Loucy (cell line): ENCODE results near the gene SPECC1.

Experiments
- H2AFZ ChIP-seq: fragments of 200-600 bp; sonication (generic); 2 replicates; pipeline ENCODE4 v1.6.0; 2016; ENCODE audit warnings: antibody characterized with exemption, mild to moderate bottlenecking, low read length, moderate library complexity
- H3F3A ChIP-seq: fragments of 200-600 bp; 2 replicates; pipeline ENCODE4 v1.6.0; 2016; ENCODE audit warnings: antibody characterized with exemption, low read depth, mild to moderate bottlenecking
- H3K27me3 ChIP-seq: fragments of 200-600 bp; sonication (generic); 2 replicates; pipeline ENCODE4 v1.6.1; 2014; ENCODE audit warnings: low read length, mild to moderate bottlenecking; ENCODE audit not compliant: insufficient read depth, poor library complexity, severe bottlenecking
- H3K36me3 ChIP-seq: fragments of 200-600 bp; sonication (generic); 2 replicates; pipeline ENCODE4 v1.6.1; 2016; ENCODE audit warnings: low read length; ENCODE audit not compliant: insufficient read depth
- H3K4me1 ChIP-seq: fragments of 200-600 bp; sonication (generic); 2 replicates; pipeline ENCODE4 v1.5.1; 2014; ENCODE audit warnings: low read length, mild to moderate bottlenecking; ENCODE audit not compliant: insufficient read depth, poor library complexity, severe bottlenecking
- H3K4me2 ChIP-seq: fragments of 200-600 bp; sonication (generic); 2 replicates; pipeline ENCODE4 v1.6.0; 2014; ENCODE audit warnings: antibody characterized with exemption, low read length, low read depth, mild to moderate bottlenecking; ENCODE audit not compliant: poor library complexity, severe bottlenecking
- H3K4me3 ChIP-seq: fragments of 200-600 bp; sonication (generic); 2 replicates; pipeline ENCODE4 v1.5.1; 2014; ENCODE audit warnings: low read length, mild to moderate bottlenecking, mixed read lengths; ENCODE audit not compliant: poor library complexity, severe bottlenecking
- H3K79me2 ChIP-seq: fragments of 200-600 bp; sonication (generic); 2 replicates; pipeline ENCODE4 v1.6.1; 2014; ENCODE audit warnings: low read length; ENCODE audit not compliant: insufficient read depth
- H3K9ac ChIP-seq: fragments of 200-600 bp; sonication (generic); 2 replicates; pipeline ENCODE4 v1.6.0; 2014; ENCODE audit warnings: mild to moderate bottlenecking, low read depth, low read length, moderate library complexity; ENCODE audit not compliant: poor library complexity, severe bottlenecking
- H3K9me2 ChIP-seq: fragments of 200-600 bp; sonication (generic); replicated peaks from 2 replicates; pipeline ENCODE4 v1.6.1; 2016; ENCODE audit warnings: low read depth, low read length, mixed read lengths
- H3K9me3 ChIP-seq: fragments of 200-600 bp; sonication (generic); 2 replicates; pipeline ENCODE4 v1.6.1; 2014; ENCODE audit warnings: mild to moderate bottlenecking, antibody characterized with exemption, low read length, low read depth; ENCODE audit not compliant: insufficient read depth
- H4K20me1 ChIP-seq: fragments of 200-600 bp; sonication (generic); 2 replicates; pipeline ENCODE4 v1.6.0; 2014; ENCODE audit warnings: antibody characterized with exemption, low read length, mild to moderate bottlenecking; ENCODE audit not compliant: insufficient read depth, poor library complexity, severe bottlenecking
- EZH2phosphoT487 ChIP-seq: fragments of 200-600 bp; IDR thresholded peaks from 2 replicates; pipeline ENCODE4 v1.6.1; 2018; ENCODE audit warnings: antibody characterized with exemption, mild to moderate bottlenecking, moderate library complexity, borderline replicate concordance
- TF ChIP-seq, protein P1 (sequence below): fragments of 200-600 bp; sonication (generic); conservative IDR thresholded peaks from 2 replicates; pipeline ENCODE4 v1.5.1; 2014; ENCODE audit warnings: mild to moderate bottlenecking, antibody characterized with exemption, low read length

SPECC1 gene

DNA sequence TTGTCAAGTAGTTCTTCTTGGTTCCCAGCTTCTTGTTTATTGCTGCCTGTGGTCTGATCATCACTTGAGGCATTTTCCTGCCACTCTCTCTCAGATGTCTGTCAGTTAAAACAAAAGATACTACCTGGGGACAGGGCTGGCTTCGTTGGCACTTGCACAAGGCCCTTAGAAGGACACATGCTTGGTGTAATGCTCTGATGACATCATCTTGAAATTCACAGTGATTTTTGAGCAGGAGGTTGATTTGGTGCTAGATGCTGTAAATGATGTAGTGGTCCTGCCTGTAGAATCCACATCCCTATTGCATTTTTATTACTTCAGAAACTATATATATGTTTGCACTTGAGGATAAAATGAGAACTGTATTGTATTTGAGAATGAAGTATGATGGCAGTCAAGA is 247.8 kb downstream of the SPECC1 start:
- H3K36me3 ChIP-seq: peaks cover 14% of the 10 kb centered on the region; the same call in 1 of the 2 replicates
- TF ChIP-seq EZH2phosphoT487: no peak
- TF ChIP-seq, protein P1, sequence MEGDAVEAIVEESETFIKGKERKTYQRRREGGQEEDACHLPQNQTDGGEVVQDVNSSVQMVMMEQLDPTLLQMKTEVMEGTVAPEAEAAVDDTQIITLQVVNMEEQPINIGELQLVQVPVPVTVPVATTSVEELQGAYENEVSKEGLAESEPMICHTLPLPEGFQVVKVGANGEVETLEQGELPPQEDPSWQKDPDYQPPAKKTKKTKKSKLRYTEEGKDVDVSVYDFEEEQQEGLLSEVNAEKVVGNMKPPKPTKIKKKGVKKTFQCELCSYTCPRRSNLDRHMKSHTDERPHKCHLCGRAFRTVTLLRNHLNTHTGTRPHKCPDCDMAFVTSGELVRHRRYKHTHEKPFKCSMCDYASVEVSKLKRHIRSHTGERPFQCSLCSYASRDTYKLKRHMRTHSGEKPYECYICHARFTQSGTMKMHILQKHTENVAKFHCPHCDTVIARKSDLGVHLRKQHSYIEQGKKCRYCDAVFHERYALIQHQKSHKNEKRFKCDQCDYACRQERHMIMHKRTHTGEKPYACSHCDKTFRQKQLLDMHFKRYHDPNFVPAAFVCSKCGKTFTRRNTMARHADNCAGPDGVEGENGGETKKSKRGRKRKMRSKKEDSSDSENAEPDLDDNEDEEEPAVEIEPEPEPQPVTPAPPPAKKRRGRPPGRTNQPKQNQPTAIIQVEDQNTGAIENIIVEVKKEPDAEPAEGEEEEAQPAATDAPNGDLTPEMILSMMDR: no peak

DNA sequence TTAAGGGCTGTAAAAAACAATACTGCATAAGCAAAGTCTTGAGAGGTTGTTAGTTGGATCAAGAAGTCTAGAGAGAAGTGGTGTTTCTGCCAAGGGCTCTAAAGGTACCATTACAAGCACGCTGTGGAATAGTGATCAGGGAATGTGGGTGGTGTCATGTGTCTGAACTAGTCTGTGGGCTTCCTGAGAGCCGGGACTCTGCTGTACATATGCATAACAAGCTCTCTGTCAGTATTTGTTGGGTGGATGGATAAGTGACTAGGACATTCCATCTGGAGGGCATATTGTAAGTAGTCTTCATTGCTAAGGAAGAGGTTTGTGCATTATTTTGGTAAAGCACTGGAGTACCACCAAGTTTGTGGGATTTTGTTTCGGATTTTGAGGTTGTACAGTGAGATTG is 248.6 kb downstream of the SPECC1 start:
- Histone ChIP-seq H3K4me2 (no peak overlapping the region), H2AFZ (no peak overlapping the region), H3K9ac (no peak overlapping the region), H3K36me3 (peaks cover 14% of the 10 kb centered on the region; the same call in 1 of the 2 replicates), H3K4me1 (peaks cover 23% of the 10 kb centered on the region), H4K20me1 (no peaks in the 10 kb centered on the region), H3K9me3 (no peaks in the 10 kb centered on the region), H3K27me3 (no peaks in the 10 kb centered on the region), H3K4me3 (no peak overlapping the region), H3F3A (0 out of 2 replicates have a peak, but pooled peaks cover 2% of the 10 kb centered on the region), H3K9me2 (no peaks in the 10 kb centered on the region), H3K79me2 (no peaks in the 10 kb centered on the region)
- no peak for TF ChIP-seq EZH2phosphoT487
- TF ChIP-seq, protein P1: no peak

More for the DNA sequence above, 247.8 kb downstream of the SPECC1 start:
- no peak overlapping the region for H3K4me3 ChIP-seq
- H3K9ac ChIP-seq: no peak overlapping the region
- H3K4me1 ChIP-seq: peaks cover 15% of the 10 kb centered on the region
- H4K20me1 ChIP-seq: no peaks in the 10 kb centered on the region
- no peaks in the 10 kb centered on the region for H3K9me3 ChIP-seq
- H3F3A ChIP-seq: no peaks in the 10 kb centered on the region
- H2AFZ ChIP-seq: no peak overlapping the region
- H3K9me2 ChIP-seq: no peaks in the 10 kb centered on the region
- H3K27me3 ChIP-seq: no peaks in the 10 kb centered on the region
- no peak overlapping the region for H3K4me2 ChIP-seq
- H3K79me2 ChIP-seq: no peaks in the 10 kb centered on the region

DNA sequence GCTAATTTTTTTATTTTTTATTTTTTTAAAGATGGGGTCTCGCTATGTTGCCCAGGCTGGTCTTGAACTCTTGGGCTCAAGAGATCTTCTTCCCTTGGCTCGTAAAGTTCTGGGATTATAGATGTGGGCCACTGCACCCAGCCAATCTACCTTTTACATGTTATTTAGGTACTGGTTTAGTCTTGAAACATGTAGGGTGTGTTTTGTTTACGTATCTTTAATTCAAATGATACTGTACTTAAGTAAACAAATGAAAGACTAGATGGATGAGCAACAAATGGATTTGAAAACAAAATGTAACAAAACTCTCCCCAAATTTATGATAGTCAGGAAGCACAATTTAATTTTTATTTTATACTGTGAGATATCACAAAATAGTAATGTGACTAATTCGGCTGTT is 250.5 kb downstream of the SPECC1 start:
- H3K4me1 ChIP-seq: peaks cover 16% of the 10 kb centered on the region
- H3K36me3 ChIP-seq: peaks cover 14% of the 10 kb centered on the region; the same call in 1 of the 2 replicates
- no peaks in the 10 kb centered on the region for H3K9me2 ChIP-seq
- no peak overlapping the region for H3K4me3 ChIP-seq
- H4K20me1 ChIP-seq: no peaks in the 10 kb centered on the region
- no peaks in the 10 kb centered on the region for H3K27me3 ChIP-seq
- H3K9me3 ChIP-seq: no peaks in the 10 kb centered on the region
- no peak overlapping the region for H3K9ac ChIP-seq
- H3F3A ChIP-seq: 0 out of 2 replicates have a peak, but pooled peaks cover 4% of the 10 kb centered on the region
- no peak overlapping the region for H3K4me2 ChIP-seq
- H2AFZ ChIP-seq: no peak overlapping the region
- TF ChIP-seq, protein P1: no peak
- TF ChIP-seq EZH2phosphoT487: no peak
- no peaks in the 10 kb centered on the region for H3K79me2 ChIP-seq
